SK-N-SH (cell line): ENCODE results near the gene UBE3D. TPM values are rescaled to one million over a fixed set of nuclear protein-coding genes. Genes with fewer than 3 reads are reported as not detected.
"Not testable (repeated sequence)": the region's sequence is repeated elsewhere in the genome, so short reads cannot be mapped to it uniquely, and the experiment has no call there.

Experiments
- CTCF ChIA-PET: fragments of 300-600, 350-600 bp; formaldehyde crosslinking; extraction: SDS; loops from one replicate; lab custom pipeline; 2021; lab: Yijun Ruan, JAX
- POLR2A ChIA-PET: fragments of 350-600 bp; sonication (Branson Sonifier 250); formaldehyde crosslinking; extraction: SDS; loops from one replicate; lab custom pipeline; 2020; ENCODE audit warnings: antibody characterized with exemption, inconsistent platforms; lab: Yijun Ruan, JAX
- DNase-seq: peaks from one replicate; pipeline ENCODE4 v3.0.0; 2012
- H2AFZ ChIP-seq: fragments of 200-600 bp; sonication (generic); 2 replicates; pipeline ENCODE4 v1.8.1; 2016; ENCODE audit warnings: antibody characterized with exemption, mild to moderate bottlenecking, low read depth
- H3F3A ChIP-seq: fragments of 200-600 bp; sonication (generic); replicated peaks from 2 replicates; pipeline ENCODE3; 2016; ENCODE audit warnings: antibody characterized with exemption, mild to moderate bottlenecking; ENCODE audit not compliant: insufficient read depth
- H3K27ac ChIP-seq, 2 experiments: fragments of 200-500 bp in 1 of 2; fragments of 200-600 bp in 1 of 2; sonication (Bioruptor generic) in 1 of 2; sonication (generic), shearing (Covaris generic) in 1 of 2; 2 replicates each; pipeline versions ENCODE4 v1.5.1 to v1.6.1; 2014 to 2016; ENCODE audit warnings: low read depth in 2 of 2, inconsistent platforms in 1 of 2, low read length in 1 of 2, mild to moderate bottlenecking in 1 of 2, mixed read lengths in 1 of 2
- H3K27me3 ChIP-seq: fragments of 200-600 bp; sonication (generic), shearing (Covaris generic); 2 replicates; pipeline ENCODE4 v1.6.1; 2016; ENCODE audit warnings: mixed run types; ENCODE audit not compliant: insufficient read depth
- H3K36me3 ChIP-seq, 2 experiments: fragments of 200-500 bp in 1 of 2; fragments of 200-600 bp in 1 of 2; sonication (Bioruptor generic) in 1 of 2; sonication (generic) in 1 of 2; replicated peaks in 1 of 2; 2 replicates each; pipeline versions ENCODE3 to v1.5.1; 2014 to 2016; ENCODE audit warnings: low read length in 1 of 2, mild to moderate bottlenecking in 1 of 2; ENCODE audit not compliant: insufficient read depth in 2 of 2, control insufficient read depth in 1 of 2
- H3K4me1 ChIP-seq, 2 experiments: fragments of 200-500 bp in 1 of 2; fragments of 200-600 bp in 1 of 2; sonication (Bioruptor generic) in 1 of 2; sonication (generic), shearing (Covaris generic) in 1 of 2; 2 replicates each; pipeline versions ENCODE4 v1.5.1 to v1.6.1; 2014 to 2016; ENCODE audit warnings: low read depth in 1 of 2, low read length in 1 of 2, mixed run types in 1 of 2; ENCODE audit not compliant: insufficient read depth in 2 of 2, control insufficient read depth in 1 of 2
- H3K4me2 ChIP-seq: fragments of 200-600 bp; sonication (generic), shearing (Covaris generic); 2 replicates; pipeline ENCODE4 v1.6.1; 2017; ENCODE audit warnings: mixed run types
- H3K4me3 ChIP-seq, 2 experiments: fragments of 200-500 bp in 1 of 2; fragments of 200-600 bp in 1 of 2; sonication (Bioruptor generic) in 1 of 2; sonication (generic), shearing (Covaris generic) in 1 of 2; 2 replicates each; pipeline versions ENCODE4 v1.5.1 to v1.8.1; 2014 to 2016; ENCODE audit warnings: low read depth in 2 of 2, inconsistent platforms in 1 of 2, low read length in 1 of 2, mild to moderate bottlenecking in 1 of 2, mixed read lengths in 1 of 2, moderate library complexity in 1 of 2
- H3K79me2 ChIP-seq: fragments of 200-600 bp; sonication (generic); 2 replicates; pipeline ENCODE4 v1.8.1; 2017; ENCODE audit warnings: mild to moderate bottlenecking; ENCODE audit not compliant: insufficient read depth
- H3K9ac ChIP-seq: fragments of 200-600 bp; sonication (generic); 2 replicates; pipeline ENCODE4 v1.6.1; 2017; ENCODE audit warnings: mixed run types
- H3K9me2 ChIP-seq: fragments of 200-600 bp; sonication (generic); 2 replicates; pipeline ENCODE4 v1.6.1; 2017; ENCODE audit warnings: mixed run types
- H3K9me3 ChIP-seq: fragments of 200-600 bp; sonication (generic); 2 replicates; pipeline ENCODE4 v1.6.1; 2017; ENCODE audit warnings: mixed run types, mild to moderate bottlenecking, moderate library complexity
- H4K20me1 ChIP-seq: fragments of 200-600 bp; sonication (generic); 2 replicates; pipeline ENCODE4 v1.6.1; 2017; ENCODE audit warnings: mild to moderate bottlenecking, mixed run types; ENCODE audit not compliant: insufficient read depth
- CHD2 ChIP-seq: fragments of 150-350 bp; IDR thresholded peaks from 2 replicates; pipeline ENCODE4 v1.6.1; 2018; ENCODE audit warnings: low read length; ENCODE audit not compliant: partially characterized antibody
- CTCF ChIP-seq: fragments of 200-600 bp; sonication (generic); IDR thresholded peaks from 2 replicates; pipeline ENCODE4 v1.6.1; 2017; ENCODE audit warnings: antibody characterized with exemption, mild to moderate bottlenecking, moderate library complexity
- ELF1 ChIP-seq: IDR thresholded peaks from 2 replicates; pipeline ENCODE4 v1.4.0; 2012
- EZH2phosphoT487 ChIP-seq: fragments of 200-600 bp; sonication (generic); IDR thresholded peaks from 2 replicates; pipeline ENCODE4 v1.6.1; 2017; ENCODE audit warnings: low read depth, mixed run types, mild to moderate bottlenecking, antibody characterized with exemption, moderate library complexity, borderline replicate concordance
- FOXJ3 ChIP-seq: sonication (generic); formaldehyde crosslinking; IDR thresholded peaks from 2 replicates; pipeline ENCODE4 v1.5.1; 2020; ENCODE audit warnings: mild to moderate bottlenecking, missing genetic modification reagents
- FOXM1 ChIP-seq: IDR thresholded peaks from 2 replicates; pipeline ENCODE4 v1.4.0; 2012; ENCODE audit warnings: low read depth, mild to moderate bottlenecking
- JUND ChIP-seq: IDR thresholded peaks from 2 replicates; pipeline ENCODE4 v1.4.0; 2012
- MXI1 ChIP-seq: IDR thresholded peaks from 2 replicates; pipeline ENCODE4 v1.6.1; 2012; ENCODE audit warnings: mild to moderate bottlenecking, low read depth, low read length, improper control_type of control experiment
- NFIC ChIP-seq: IDR thresholded peaks from 2 replicates; pipeline ENCODE4 v1.4.0; 2012; ENCODE audit warnings: borderline replicate concordance
- RAD21 ChIP-seq: IDR thresholded peaks from 2 replicates; pipeline ENCODE4 v1.6.1; 2012; ENCODE audit warnings: mild to moderate bottlenecking, low read length
- RFX5 ChIP-seq: IDR thresholded peaks from 2 replicates; pipeline ENCODE4 v1.6.1; 2012; ENCODE audit warnings: mild to moderate bottlenecking, improper control_type of control experiment, low read length
- SMC3 ChIP-seq: IDR thresholded peaks from 2 replicates; pipeline ENCODE4 v1.6.1; 2012; ENCODE audit warnings: low read depth, low read length, improper control_type of control experiment
- TAF1 ChIP-seq: IDR thresholded peaks from 2 replicates; pipeline ENCODE4 v1.6.1; 2012; ENCODE audit warnings: low read depth, mild to moderate bottlenecking, low read length, moderate library complexity, borderline replicate concordance
- TCF12 ChIP-seq: IDR thresholded peaks from 2 replicates; pipeline ENCODE4 v1.4.0; 2012
- TEAD4 ChIP-seq: IDR thresholded peaks from 2 replicates; pipeline ENCODE4 v1.4.0; 2012; ENCODE audit warnings: mild to moderate bottlenecking, borderline replicate concordance; ENCODE audit not compliant: insufficient read depth
- USF2 ChIP-seq: fragments of 150-350 bp; IDR thresholded peaks from 2 replicates; pipeline ENCODE4 v1.6.1; 2017; ENCODE audit warnings: antibody characterized with exemption, low read length, low read depth, borderline replicate concordance
- YY1 ChIP-seq: IDR thresholded peaks from 2 replicates; pipeline ENCODE4 v1.4.0; 2012; ENCODE audit warnings: low read depth, mild to moderate bottlenecking
- WGBS: methylation state at CpG from one replicate; pipeline ENCODE4 v1.1.6; 2017; ENCODE audit warnings: low lambda C conversion rate; 5-methylcytosine and 5-hydroxymethylcytosine counted together
- polyA plus RNA-seq, 3 experiments: library from polyadenylated mRNA; depleted of rRNA; stranded (reverse); fragments of >200 nt; gene quantifications; 2 replicates each; pipeline ENCODE4 v1.2.3, GENCODE V29; 2012
- TF ChIP-seq, protein P1 (sequence below): IDR thresholded peaks from 2 replicates; pipeline ENCODE4 v1.6.1; 2012; ENCODE audit warnings: mild to moderate bottlenecking, low read depth, low read length, moderate library complexity
- TF ChIP-seq, protein P2 (sequence below): IDR thresholded peaks from 2 replicates; pipeline ENCODE4; 2012
- TF ChIP-seq, protein P3 (sequence below): IDR thresholded peaks from 2 replicates; pipeline ENCODE4 v1.4.0; 2012; ENCODE audit warnings: low read depth, borderline replicate concordance

UBE3D gene
- polyA plus RNA-seq, 1 of the 3 experiments (the other 2 are of a cell fraction), result 3.4 TPM

DNA sequence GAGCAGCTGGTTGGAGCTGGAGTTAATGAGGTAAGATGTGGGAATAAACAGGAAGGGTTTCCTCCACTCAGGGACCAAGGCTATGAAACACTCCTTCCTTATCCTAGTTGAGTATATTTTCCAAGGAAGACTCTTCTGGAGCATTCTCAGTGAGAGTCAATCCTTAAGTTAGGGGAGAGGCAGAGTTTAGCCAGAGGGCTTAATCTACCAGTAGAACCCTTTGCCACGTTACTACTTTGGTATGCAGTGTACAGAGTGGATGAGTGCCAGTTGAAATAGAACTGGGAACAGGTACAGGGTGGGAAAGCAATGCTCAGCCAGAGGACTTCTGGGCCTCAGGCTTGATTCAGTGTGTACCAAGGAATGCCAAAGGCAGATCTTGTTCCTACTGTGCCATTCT, 114.3 kb downstream of the UBE3D start:
- TF ChIP-seq, protein P1, sequence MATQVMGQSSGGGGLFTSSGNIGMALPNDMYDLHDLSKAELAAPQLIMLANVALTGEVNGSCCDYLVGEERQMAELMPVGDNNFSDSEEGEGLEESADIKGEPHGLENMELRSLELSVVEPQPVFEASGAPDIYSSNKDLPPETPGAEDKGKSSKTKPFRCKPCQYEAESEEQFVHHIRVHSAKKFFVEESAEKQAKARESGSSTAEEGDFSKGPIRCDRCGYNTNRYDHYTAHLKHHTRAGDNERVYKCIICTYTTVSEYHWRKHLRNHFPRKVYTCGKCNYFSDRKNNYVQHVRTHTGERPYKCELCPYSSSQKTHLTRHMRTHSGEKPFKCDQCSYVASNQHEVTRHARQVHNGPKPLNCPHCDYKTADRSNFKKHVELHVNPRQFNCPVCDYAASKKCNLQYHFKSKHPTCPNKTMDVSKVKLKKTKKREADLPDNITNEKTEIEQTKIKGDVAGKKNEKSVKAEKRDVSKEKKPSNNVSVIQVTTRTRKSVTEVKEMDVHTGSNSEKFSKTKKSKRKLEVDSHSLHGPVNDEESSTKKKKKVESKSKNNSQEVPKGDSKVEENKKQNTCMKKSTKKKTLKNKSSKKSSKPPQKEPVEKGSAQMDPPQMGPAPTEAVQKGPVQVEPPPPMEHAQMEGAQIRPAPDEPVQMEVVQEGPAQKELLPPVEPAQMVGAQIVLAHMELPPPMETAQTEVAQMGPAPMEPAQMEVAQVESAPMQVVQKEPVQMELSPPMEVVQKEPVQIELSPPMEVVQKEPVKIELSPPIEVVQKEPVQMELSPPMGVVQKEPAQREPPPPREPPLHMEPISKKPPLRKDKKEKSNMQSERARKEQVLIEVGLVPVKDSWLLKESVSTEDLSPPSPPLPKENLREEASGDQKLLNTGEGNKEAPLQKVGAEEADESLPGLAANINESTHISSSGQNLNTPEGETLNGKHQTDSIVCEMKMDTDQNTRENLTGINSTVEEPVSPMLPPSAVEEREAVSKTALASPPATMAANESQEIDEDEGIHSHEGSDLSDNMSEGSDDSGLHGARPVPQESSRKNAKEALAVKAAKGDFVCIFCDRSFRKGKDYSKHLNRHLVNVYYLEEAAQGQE, result no peak
- TF ChIP-seq CTCF (no peak), RAD21 (no peak), FOXM1 (no peak), NFIC (no peak), RFX5 (no peak), CHD2 (no peak), TAF1 (no peak), SMC3 (no peak), YY1 (no peak), JUND (no peak), FOXJ3 (CRISPR knock-in tag) (no peak), USF2 (no peak), MXI1 (no peak), EZH2phosphoT487 (no peak), ELF1 (no peak), TCF12 (no peak), TEAD4 (no peak)
- TF ChIP-seq, protein P2, sequence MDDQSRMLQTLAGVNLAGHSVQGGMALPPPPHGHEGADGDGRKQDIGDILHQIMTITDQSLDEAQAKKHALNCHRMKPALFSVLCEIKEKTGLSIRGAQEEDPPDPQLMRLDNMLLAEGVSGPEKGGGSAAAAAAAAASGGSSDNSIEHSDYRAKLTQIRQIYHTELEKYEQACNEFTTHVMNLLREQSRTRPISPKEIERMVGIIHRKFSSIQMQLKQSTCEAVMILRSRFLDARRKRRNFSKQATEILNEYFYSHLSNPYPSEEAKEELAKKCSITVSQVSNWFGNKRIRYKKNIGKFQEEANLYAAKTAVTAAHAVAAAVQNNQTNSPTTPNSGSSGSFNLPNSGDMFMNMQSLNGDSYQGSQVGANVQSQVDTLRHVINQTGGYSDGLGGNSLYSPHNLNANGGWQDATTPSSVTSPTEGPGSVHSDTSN, result no peak
- TF ChIP-seq, protein P3, sequence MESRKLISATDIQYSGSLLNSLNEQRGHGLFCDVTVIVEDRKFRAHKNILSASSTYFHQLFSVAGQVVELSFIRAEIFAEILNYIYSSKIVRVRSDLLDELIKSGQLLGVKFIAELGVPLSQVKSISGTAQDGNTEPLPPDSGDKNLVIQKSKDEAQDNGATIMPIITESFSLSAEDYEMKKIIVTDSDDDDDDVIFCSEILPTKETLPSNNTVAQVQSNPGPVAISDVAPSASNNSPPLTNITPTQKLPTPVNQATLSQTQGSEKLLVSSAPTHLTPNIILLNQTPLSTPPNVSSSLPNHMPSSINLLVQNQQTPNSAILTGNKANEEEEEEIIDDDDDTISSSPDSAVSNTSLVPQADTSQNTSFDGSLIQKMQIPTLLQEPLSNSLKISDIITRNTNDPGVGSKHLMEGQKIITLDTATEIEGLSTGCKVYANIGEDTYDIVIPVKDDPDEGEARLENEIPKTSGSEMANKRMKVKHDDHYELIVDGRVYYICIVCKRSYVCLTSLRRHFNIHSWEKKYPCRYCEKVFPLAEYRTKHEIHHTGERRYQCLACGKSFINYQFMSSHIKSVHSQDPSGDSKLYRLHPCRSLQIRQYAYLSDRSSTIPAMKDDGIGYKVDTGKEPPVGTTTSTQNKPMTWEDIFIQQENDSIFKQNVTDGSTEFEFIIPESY, result no peak
- CTCF ChIA-PET, result no interaction called here
- H3K9me3 ChIP-seq, result peaks cover 5% of the 10 kb centered on the region; the same call in 1 of the 2 replicates
- POLR2A ChIA-PET, result no interaction called here
- no peaks in the 10 kb centered on the region for H4K20me1 ChIP-seq
- 67% methylated on average over 1 of the region's 1 CpG for WGBS
- H3K36me3 ChIP-seq, result no peaks in the 10 kb centered on the region
- H3K4me1 ChIP-seq, result peaks cover 8 to 24% of the 10 kb centered on the region in 2 experiments
- no peak overlapping the region for H3K4me3 ChIP-seq
- no peak overlapping the region for H3K27ac ChIP-seq
- no peaks in the 10 kb centered on the region for H3K27me3 ChIP-seq
- H2AFZ ChIP-seq, result no peak overlapping the region
- H3K4me2 ChIP-seq, result no peak overlapping the region
- peaks cover 27% of the 10 kb centered on the region for H3F3A ChIP-seq
- no peak for DNase-seq
- no peaks in the 10 kb centered on the region for H3K79me2 ChIP-seq
- H3K9me2 ChIP-seq, result no peaks in the 10 kb centered on the region
- H3K9ac ChIP-seq, result no peak overlapping the region

- H3K9me3 ChIP-seq, H3K4me3 ChIP-seq, H3K4me2 ChIP-seq, H4K20me1 ChIP-seq, H3K9ac ChIP-seq, DNase-seq, H3K27me3 ChIP-seq, H3K36me3 ChIP-seq, CTCF ChIA-PET, H3K4me1 ChIP-seq, H3F3A ChIP-seq, POLR2A ChIA-PET, H3K27ac ChIP-seq, H3K9me2 ChIP-seq, H2AFZ ChIP-seq, H3K79me2 ChIP-seq: not testable (repeated sequence)
- 94% methylated on average over 2 of the region's 3 CpGs for WGBS
Measured at GRCh38 chr6:82930915-82931314, 134.7 kb downstream of the UBE3D start.
